ENCODE measurements around the gene GLB1L2. TPM values are rescaled to one million over a fixed set of nuclear protein-coding genes. Genes with fewer than 3 reads are reported as not detected.

GLB1L2 gene
- total RNA-seq, 1 donor from 2014 or later, result 11.6 TPM

DNA sequence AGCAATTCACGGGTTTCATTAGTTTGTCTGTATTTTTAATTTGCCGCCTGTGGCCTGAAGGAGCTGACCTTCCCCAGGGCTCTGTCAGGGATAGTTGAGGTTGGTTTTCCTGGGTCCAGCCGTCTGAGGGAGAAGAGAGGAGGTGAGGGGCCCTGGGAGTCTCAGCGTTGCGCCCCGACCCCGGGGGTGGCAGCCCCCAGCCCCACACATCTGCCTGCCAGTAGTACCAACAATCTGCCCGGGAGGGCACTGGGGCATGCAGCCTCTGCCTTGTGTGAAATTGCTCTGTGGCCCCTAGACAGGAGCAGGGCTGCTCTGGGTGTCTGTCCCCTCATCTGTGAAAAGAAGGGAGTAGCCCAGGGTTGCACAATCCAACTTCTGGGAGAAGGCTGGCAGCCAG is 73.6 kb downstream of the GLB1L2 start:
- no peak overlapping the region for H3K4me3 Mint-ChIP-seq
- no peaks in the 10 kb centered on the region for H3K9me3 Mint-ChIP-seq
- H3K27me3 Mint-ChIP-seq, result peaks cover 44% of the 10 kb centered on the region
- DNase-seq (ENCODE audit: extremely low spot score, unreplicated experiment), result no peak
- no peak overlapping the region for H3K27ac Mint-ChIP-seq
- TF ChIP-seq, protein P1, sequence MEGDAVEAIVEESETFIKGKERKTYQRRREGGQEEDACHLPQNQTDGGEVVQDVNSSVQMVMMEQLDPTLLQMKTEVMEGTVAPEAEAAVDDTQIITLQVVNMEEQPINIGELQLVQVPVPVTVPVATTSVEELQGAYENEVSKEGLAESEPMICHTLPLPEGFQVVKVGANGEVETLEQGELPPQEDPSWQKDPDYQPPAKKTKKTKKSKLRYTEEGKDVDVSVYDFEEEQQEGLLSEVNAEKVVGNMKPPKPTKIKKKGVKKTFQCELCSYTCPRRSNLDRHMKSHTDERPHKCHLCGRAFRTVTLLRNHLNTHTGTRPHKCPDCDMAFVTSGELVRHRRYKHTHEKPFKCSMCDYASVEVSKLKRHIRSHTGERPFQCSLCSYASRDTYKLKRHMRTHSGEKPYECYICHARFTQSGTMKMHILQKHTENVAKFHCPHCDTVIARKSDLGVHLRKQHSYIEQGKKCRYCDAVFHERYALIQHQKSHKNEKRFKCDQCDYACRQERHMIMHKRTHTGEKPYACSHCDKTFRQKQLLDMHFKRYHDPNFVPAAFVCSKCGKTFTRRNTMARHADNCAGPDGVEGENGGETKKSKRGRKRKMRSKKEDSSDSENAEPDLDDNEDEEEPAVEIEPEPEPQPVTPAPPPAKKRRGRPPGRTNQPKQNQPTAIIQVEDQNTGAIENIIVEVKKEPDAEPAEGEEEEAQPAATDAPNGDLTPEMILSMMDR (conservative IDR thresholded peaks at IDR 0.05), result no peak
- no peaks in the 10 kb centered on the region for H3K36me3 Mint-ChIP-seq
- no peaks in the 10 kb centered on the region for H3K4me1 Mint-ChIP-seq (ENCODE audit: unreplicated experiment)

DNA sequence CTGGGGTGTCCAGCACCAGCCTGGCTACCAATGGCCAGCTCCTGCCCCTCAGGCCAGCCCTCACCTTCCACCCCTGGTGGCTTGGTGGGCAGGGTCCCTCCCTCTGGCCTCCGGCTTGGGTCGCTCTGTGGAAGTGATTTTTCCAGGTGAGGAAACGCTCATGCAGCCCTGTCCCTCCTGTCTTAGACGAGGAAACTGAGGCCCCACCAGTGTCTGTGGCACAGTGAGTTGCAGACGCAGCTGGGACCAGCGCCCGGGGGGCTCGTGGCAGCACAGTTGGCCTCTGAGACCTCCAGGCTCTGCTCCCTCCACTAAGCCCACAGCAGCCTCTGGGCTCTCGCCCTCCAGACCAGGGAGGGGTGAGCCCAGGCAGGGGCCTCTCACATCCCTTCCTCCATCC is 74.1 kb downstream of the GLB1L2 start:
- Mint-ChIP-seq H3K9me3 (no peaks in the 10 kb centered on the region), H3K27ac (no peak overlapping the region), H3K4me1 (ENCODE audit: unreplicated experiment) (no peaks in the 10 kb centered on the region), H3K4me3 (no peak overlapping the region), H3K27me3 (peaks cover 44% of the 10 kb centered on the region), H3K36me3 (no peaks in the 10 kb centered on the region)
- TF ChIP-seq, protein P1 (conservative IDR thresholded peaks at IDR 0.05), result no peak
- DNase-seq (ENCODE audit: extremely low spot score, unreplicated experiment), result no peak

DNA sequence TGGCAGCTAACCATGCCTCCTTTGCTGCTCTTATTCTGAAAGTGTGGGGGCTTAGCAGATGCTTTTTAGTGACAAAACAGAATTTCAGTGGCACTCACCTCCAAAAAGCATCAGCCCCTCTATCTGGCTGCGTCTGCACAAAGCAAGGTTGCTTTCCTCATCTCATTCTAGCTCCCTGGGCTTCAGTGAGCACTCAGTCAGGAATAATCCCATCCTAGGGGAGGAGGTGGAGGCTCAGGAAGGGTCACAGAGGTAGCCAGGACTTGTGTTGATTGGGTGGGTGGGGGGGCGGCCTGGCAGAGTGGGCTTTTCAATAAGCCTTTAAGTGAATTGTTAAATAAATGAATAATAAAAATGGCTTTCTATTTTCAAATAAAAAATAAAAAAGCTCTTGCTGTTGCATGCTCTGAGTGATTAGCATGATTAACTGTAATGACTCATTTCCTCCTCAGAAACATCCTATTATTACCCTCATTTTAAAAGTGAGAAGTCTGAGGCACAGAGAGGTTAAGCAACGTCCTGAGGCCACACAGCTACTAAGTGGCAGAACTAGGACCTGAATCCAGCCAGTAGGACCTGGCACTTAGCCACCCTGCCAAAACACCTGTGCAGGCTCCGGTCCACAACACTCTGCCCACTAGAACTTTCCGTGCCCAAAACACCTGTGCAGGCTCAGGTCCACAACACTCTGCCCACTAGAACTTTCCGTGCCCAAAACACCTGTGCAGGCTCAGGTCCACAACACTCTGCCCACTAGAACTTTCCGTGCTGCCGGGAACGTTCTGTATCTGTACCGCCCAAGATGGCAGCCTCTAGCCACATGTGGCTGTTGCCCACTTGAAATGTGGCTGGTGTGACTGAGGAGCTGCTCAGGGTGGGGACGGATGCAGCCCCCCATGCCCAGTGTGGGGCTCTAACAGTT is 74.7 kb downstream of the GLB1L2 start:
- no peak for DNase-seq (ENCODE audit: extremely low spot score, unreplicated experiment)
- H3K4me1 Mint-ChIP-seq (ENCODE audit: unreplicated experiment), result no peaks in the 10 kb centered on the region
- H3K27ac Mint-ChIP-seq, result no peak overlapping the region
- TF ChIP-seq, protein P1 (conservative IDR thresholded peaks at IDR 0.05), result no peak
- no peaks in the 10 kb centered on the region for H3K9me3 Mint-ChIP-seq
- peaks cover 45% of the 10 kb centered on the region for H3K27me3 Mint-ChIP-seq
- H3K4me3 Mint-ChIP-seq, result no peak overlapping the region
- no peaks in the 10 kb centered on the region for H3K36me3 Mint-ChIP-seq

DNA sequence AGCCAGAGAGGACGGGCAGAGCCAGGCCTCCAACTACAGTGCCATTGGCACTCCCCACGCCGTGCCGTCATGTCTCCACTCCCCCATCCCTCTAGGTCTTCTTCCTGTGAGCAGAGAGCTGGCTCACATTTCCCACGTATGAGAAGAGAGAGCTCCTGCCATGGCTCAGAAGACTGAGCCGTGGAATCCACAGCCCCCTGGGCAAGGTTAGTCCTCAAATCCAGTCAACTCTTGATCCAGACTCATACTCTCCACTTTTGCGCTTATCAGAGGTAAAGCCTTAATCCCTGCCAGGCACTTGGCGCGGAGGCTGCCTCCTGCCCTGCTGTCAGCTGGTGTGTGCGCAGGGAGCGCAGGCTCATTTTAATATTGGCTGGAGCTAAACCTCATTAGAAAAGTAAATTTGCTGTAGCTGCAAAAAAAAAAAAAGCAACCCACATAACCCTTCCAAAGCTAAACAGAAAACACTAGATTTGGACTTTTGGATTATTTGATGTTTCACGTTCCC is 75.6 kb downstream of the GLB1L2 start:
- TF ChIP-seq, protein P1 (conservative IDR thresholded peaks at IDR 0.05), result no peak
- H3K27me3 Mint-ChIP-seq, result peaks cover 45% of the 10 kb centered on the region

DNA sequence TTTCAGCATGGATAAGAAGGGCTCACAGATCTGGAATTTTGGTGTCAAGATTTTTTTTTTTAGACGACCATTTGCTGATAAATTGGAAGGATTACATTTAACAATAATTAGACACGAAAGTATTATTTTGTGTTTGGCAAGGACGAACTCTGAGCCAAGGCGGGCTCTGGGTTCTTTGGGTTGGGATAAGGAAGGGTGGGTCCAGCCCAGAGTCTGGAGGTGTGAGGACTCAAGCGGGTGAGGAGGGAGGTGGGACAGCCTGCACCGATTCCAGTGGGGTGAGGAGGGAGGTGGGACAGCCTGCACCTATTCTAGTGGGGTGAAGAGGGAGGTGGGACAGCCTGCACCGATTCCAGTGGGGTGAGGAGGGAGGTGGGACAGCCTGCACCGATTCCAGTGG is 76.1 kb downstream of the GLB1L2 start:
- Mint-ChIP-seq H3K9me3 (no peaks in the 10 kb centered on the region), H3K36me3 (no peaks in the 10 kb centered on the region), H3K27ac (no peak overlapping the region), H3K27me3 (peaks cover 47% of the 10 kb centered on the region), H3K4me3 (no peak overlapping the region), H3K4me1 (ENCODE audit: unreplicated experiment) (no peaks in the 10 kb centered on the region)
- no peak for DNase-seq (ENCODE audit: extremely low spot score, unreplicated experiment)
- TF ChIP-seq, protein P1 (conservative IDR thresholded peaks at IDR 0.05), result no peak

More for the DNA sequence above, 75.6 kb downstream of the GLB1L2 start:
- H3K4me1 Mint-ChIP-seq (ENCODE audit: unreplicated experiment), result no peaks in the 10 kb centered on the region
- H3K9me3 Mint-ChIP-seq, result no peaks in the 10 kb centered on the region
- H3K4me3 Mint-ChIP-seq, result no peak overlapping the region
- no peak overlapping the region for H3K27ac Mint-ChIP-seq
- H3K36me3 Mint-ChIP-seq, result no peaks in the 10 kb centered on the region
- DNase-seq (ENCODE audit: extremely low spot score, unreplicated experiment), result no peak
